ENCODE results near the gene SRSF2. TPM values are rescaled to one million over a fixed set of nuclear protein-coding genes. Genes with fewer than 3 reads are reported as not detected.

Gene SRSF2
- total RNA-seq, 4 donors from 2014 or later, result 185 to 403 (median 242) TPM

GRCh38 chr17:76697702-76698465 lies 39.2 kb downstream of the SRSF2 start:
- peak overlapping the region in 3 of 4 donors; percentile 25 to 64 (median 35) for H3K27ac ChIP-seq
- no peak overlapping the region for H3K4me3 ChIP-seq
- H3K36me3 ChIP-seq, result no peaks in the 10 kb centered on the region
- peaks cover 0 to 28% (median 0%) of the 10 kb centered on the region in 4 donors for H3K4me1 ChIP-seq
- no peak for DNase-seq
- TF ChIP-seq, protein P1, sequence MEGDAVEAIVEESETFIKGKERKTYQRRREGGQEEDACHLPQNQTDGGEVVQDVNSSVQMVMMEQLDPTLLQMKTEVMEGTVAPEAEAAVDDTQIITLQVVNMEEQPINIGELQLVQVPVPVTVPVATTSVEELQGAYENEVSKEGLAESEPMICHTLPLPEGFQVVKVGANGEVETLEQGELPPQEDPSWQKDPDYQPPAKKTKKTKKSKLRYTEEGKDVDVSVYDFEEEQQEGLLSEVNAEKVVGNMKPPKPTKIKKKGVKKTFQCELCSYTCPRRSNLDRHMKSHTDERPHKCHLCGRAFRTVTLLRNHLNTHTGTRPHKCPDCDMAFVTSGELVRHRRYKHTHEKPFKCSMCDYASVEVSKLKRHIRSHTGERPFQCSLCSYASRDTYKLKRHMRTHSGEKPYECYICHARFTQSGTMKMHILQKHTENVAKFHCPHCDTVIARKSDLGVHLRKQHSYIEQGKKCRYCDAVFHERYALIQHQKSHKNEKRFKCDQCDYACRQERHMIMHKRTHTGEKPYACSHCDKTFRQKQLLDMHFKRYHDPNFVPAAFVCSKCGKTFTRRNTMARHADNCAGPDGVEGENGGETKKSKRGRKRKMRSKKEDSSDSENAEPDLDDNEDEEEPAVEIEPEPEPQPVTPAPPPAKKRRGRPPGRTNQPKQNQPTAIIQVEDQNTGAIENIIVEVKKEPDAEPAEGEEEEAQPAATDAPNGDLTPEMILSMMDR (IDR thresholded peaks at IDR 0.05), result no peak
- no peak for TF ChIP-seq POLR2A (IDR thresholded peaks at IDR 0.05)
- no peaks in the 10 kb centered on the region for H3K9me3 ChIP-seq
- H3K27me3 ChIP-seq, result no peaks in the 10 kb centered on the region

GRCh38 chr17:76696763-76697701 lies 40.1 kb downstream of the SRSF2 start:
- Histone ChIP-seq H3K27me3 (no peaks in the 10 kb centered on the region), H3K9me3 (no peaks in the 10 kb centered on the region), H3K4me1 (peaks cover 0 to 28% (median 0%) of the 10 kb centered on the region in 4 donors), H3K36me3 (no peaks in the 10 kb centered on the region), H3K27ac (peak overlapping the region in 2 of 4 donors; percentile 25 to 64), H3K4me3 (no peak overlapping the region)
- DNase-seq, result peak in 1 of 3 donors; percentile 30
- no peak for TF ChIP-seq POLR2A (IDR thresholded peaks at IDR 0.05)
- TF ChIP-seq, protein P1 (IDR thresholded peaks at IDR 0.05), result no peak

DNA sequence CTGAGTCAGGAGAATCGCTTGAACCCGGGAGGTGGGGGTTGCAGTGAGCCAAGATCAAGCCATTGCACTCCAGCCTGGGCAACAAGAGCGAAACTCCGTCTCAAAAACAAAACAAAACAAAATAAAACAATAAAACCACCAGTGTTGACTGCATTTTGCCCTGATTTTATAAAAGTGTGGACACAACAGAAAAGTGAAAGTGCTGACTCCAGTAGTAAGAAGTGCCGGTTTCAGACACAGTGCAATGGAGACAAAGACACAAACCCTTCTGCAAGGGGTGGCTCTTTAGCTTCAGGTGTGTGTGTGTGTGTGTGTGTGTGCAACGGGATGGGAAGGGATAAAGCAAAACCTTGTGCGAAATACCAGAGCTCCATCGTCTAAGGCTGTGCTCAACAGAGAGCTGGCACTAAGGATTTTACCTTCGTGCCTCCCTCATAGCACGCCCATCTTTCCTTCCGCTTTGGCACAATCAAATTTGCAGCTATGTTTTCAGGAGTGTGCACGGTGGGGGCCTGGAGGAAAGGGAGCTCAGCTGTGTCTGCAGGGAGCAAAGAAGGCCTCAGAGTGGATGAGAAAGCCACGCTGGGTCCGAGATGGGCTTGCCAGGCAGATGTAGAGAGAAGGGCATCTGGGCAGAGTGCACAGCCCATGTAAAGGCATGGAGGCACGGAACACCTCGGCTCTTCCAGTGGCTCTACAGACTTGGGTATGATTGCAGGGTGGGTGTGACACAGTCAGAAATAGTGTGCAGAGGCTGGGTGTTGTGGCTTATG lies 41.9 kb downstream of the SRSF2 start:
- Histone ChIP-seq H3K4me1 (peaks cover 0 to 22% (median 0%) of the 10 kb centered on the region in 4 donors), H3K36me3 (no peaks in the 10 kb centered on the region), H3K27me3 (no peaks in the 10 kb centered on the region), H3K9me3 (no peaks in the 10 kb centered on the region), H3K27ac (no peak overlapping the region), H3K4me3 (no peak overlapping the region)
- DNase-seq, result no peak
- TF ChIP-seq, protein P1 (IDR thresholded peaks at IDR 0.05), result no peak
- TF ChIP-seq POLR2A (IDR thresholded peaks at IDR 0.05), result no peak

GRCh38 chr17:76691379-76692191 lies 45.5 kb downstream of the SRSF2 start:
- Histone ChIP-seq H3K9me3 (no peaks in the 10 kb centered on the region), H3K36me3 (no peaks in the 10 kb centered on the region), H3K4me3 (no peak overlapping the region), H3K27ac (no peak overlapping the region), H3K4me1 (peaks cover 0 to 12% (median 0%) of the 10 kb centered on the region in 4 donors), H3K27me3 (no peaks in the 10 kb centered on the region)
- no peak for TF ChIP-seq POLR2A (IDR thresholded peaks at IDR 0.05)
- TF ChIP-seq, protein P1 (IDR thresholded peaks at IDR 0.05), result no peak
- DNase-seq, result no peak

All from Peyer's patch (tissue), 4 donors.